Gastrocnemius medialis (tissue), 4 donors: ENCODE measurements around the gene RIOX2. TPM values are rescaled to one million over a fixed set of nuclear protein-coding genes. Genes with fewer than 3 reads are reported as not detected.
A peak's percentile ranks its signal among the peaks of the same experiment; 100 is the strongest.

ENCODE experiments used
- ATAC-seq, 2 donors: fragments of 150-250 bp; one replicate each; pipeline ENCODE4 v1.9.1; 2016
- DNase-seq, 2 donors: peaks; one replicate each; pipeline ENCODE4 v3.0.0-alpha.2; 2019
- H3K27ac ChIP-seq, 4 donors: fragments of 200-600 bp; sonication (generic); 1 replicate in 1 of 4; 2 replicates in 3 of 4; pipeline ENCODE4 v1.5.1; 2016 to 2018; ENCODE audit warnings: mild to moderate bottlenecking in 2 of 4, moderate library complexity in 1 of 4
- H3K27me3 ChIP-seq, 3 donors: fragments of 200-600 bp; sonication (generic) in 2 of 3; 1 replicate in 1 of 3; 2 replicates in 2 of 3; pipeline versions ENCODE4 v1.5.1 to v1.6.0; 2016 to 2019; ENCODE audit warnings: mild to moderate bottlenecking in 1 of 3, moderate library complexity in 1 of 3
- H3K36me3 ChIP-seq, 2 donors: fragments of 200-600 bp; sonication (generic) in 1 of 2; one replicate each; pipeline ENCODE4 v1.5.1; 2017 to 2018
- H3K4me1 ChIP-seq, 2 donors: fragments of 200-600 bp; sonication (generic) in 1 of 2; one replicate each; pipeline ENCODE4 v1.5.1; 2016 to 2017; ENCODE audit warnings: mild to moderate bottlenecking in 2 of 2
- H3K4me3 ChIP-seq, 4 donors: fragments of 200-600 bp; sonication (generic) in 3 of 4; 1 replicate in 1 of 4; 2 replicates in 3 of 4; pipeline ENCODE4 v1.5.1; 2016 to 2019; ENCODE audit warnings: mild to moderate bottlenecking in 2 of 4
- H3K9me3 ChIP-seq, 3 donors: fragments of 200-600 bp; sonication (generic) in 2 of 3; 1 replicate in 1 of 3; 2 replicates in 2 of 3; pipeline ENCODE4 v1.5.1; 2016 to 2019
- POLR2A ChIP-seq, 2 donors: fragments of 450-650 bp; IDR thresholded peaks; one replicate each; pipeline ENCODE4 v1.6.1; 2017; ENCODE audit warnings: antibody characterized with exemption in 2 of 2, mild to moderate bottlenecking in 2 of 2, moderate library complexity in 2 of 2
- in situ Hi-C, 4 donors: fragments of 200-750 bp; cut with MboI; loops; one replicate each; pipeline versions ENCODE4 v1.15.0 to v1.8.0; 2017; ENCODE audit warnings: low sequenced_read_pairs in 4 of 4
- intact Hi-C: fragments of 100-400 bp; cut with DNase I; formaldehyde crosslinking; loops from one replicate; pipeline ENCODE4 v1.15.1; 2023; ENCODE audit warnings: low total_unique reads
- total RNA-seq, 4 donors: library from RNA; depleted of rRNA; stranded (reverse); fragments of >200 nt; gene quantifications; one replicate each; pipeline versions ENCODE4 v1.1.0 to v1.2.3, GENCODE V29; 2016
- TF ChIP-seq, protein P1 (sequence below), 5 experiments: fragments of 450-650 bp in 3 of 5; fragments of 200-600 bp in 2 of 5; sonication (generic) in 2 of 5; IDR thresholded peaks in 4 of 5; conservative IDR thresholded peaks in 1 of 5; 1 replicate in 4 of 5; 2 replicates in 1 of 5; pipeline ENCODE4 v1.5.1; 2016 to 2019; ENCODE audit warnings: antibody characterized with exemption in 5 of 5, mild to moderate bottlenecking in 3 of 5, moderate library complexity in 3 of 5

RIOX2 gene
- total RNA-seq, 4 donors from 2014 or later = 27.4 to 57.3 (median 49.6) TPM

DNA sequence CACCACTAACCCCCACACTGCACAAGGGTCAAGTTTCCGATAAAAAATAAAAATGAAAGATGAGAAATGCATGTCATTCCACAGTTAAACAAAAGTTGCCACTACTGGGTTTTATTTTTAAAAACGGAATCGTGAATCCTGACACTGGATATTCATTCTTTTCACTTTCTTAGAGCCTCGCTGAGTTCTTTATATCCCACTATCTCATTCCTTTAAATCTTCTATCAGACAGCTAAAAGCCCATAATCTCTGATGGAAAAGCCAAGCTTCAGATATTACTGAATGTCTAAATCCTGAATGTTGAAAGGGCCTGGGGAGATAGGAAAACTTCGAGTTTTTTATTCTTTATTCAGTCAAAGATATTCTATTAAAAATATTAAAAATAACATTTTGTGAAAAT is 11.7 kb downstream of the RIOX2 start:
- H3K27me3 ChIP-seq = no peaks in the 10 kb centered on the region
- H3K36me3 ChIP-seq = peaks cover 0 to 20% of the 10 kb centered on the region in 2 donors
- ATAC-seq (no peak), DNase-seq (no peak)
- no peak overlapping the region for H3K4me3 ChIP-seq
- in situ Hi-C loops = no loop called here
- peaks cover 46 to 51% of the 10 kb centered on the region in 2 donors for H3K4me1 ChIP-seq
- no peaks in the 10 kb centered on the region for H3K9me3 ChIP-seq
- peak overlapping the region in 3 of 4 donors; percentile 14 to 35 (median 21) for H3K27ac ChIP-seq
- intact Hi-C loops = no loop called here
- TF ChIP-seq, protein P1, sequence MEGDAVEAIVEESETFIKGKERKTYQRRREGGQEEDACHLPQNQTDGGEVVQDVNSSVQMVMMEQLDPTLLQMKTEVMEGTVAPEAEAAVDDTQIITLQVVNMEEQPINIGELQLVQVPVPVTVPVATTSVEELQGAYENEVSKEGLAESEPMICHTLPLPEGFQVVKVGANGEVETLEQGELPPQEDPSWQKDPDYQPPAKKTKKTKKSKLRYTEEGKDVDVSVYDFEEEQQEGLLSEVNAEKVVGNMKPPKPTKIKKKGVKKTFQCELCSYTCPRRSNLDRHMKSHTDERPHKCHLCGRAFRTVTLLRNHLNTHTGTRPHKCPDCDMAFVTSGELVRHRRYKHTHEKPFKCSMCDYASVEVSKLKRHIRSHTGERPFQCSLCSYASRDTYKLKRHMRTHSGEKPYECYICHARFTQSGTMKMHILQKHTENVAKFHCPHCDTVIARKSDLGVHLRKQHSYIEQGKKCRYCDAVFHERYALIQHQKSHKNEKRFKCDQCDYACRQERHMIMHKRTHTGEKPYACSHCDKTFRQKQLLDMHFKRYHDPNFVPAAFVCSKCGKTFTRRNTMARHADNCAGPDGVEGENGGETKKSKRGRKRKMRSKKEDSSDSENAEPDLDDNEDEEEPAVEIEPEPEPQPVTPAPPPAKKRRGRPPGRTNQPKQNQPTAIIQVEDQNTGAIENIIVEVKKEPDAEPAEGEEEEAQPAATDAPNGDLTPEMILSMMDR (IDR thresholded peaks at IDR 0.05 in 4 of 5, conservative IDR thresholded peaks at IDR 0.05 in 1 of 5) = no peak
- no peak for TF ChIP-seq POLR2A (IDR thresholded peaks at IDR 0.05)

DNA sequence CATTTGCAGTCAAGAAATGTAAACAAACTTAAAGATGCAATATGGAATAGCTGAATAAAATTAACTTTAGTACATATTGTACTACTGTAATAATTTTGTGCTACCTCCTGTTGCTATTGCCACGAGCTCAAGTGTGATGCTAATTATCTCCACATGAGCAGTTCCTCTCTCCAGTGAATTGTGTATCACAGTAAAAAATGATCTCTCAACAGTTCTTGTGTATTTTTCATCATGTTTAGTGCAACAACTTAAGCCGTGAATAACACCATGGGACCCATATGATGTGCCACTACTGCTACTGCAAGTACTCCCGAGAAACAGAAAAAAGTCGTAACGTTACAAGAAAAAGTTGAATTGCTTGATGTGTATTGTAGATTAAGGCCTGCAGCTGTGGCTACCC is 12.4 kb downstream of the RIOX2 start:
- Histone ChIP-seq H3K4me3 (no peak overlapping the region), H3K27ac (peak overlapping the region in 2 of 4 donors; percentile 3 to 86), H3K36me3 (peaks cover 0 to 25% of the 10 kb centered on the region in 2 donors), H3K9me3 (no peaks in the 10 kb centered on the region), H3K27me3 (no peaks in the 10 kb centered on the region), H3K4me1 (peaks cover 46 to 51% of the 10 kb centered on the region in 2 donors)
- TF ChIP-seq POLR2A (IDR thresholded peaks at IDR 0.05) = no peak
- TF ChIP-seq, protein P1 (IDR thresholded peaks at IDR 0.05 in 4 of 5, conservative IDR thresholded peaks at IDR 0.05 in 1 of 5) = no peak
- no peak for ATAC-seq
- DNase-seq = no peak
- in situ Hi-C loops (loop anchor here in 1 of 4 donors (10.0 kb wide), 1 partner anchor 55 kb away; no protein-coding TSS in a partner anchor), intact Hi-C loops (loop anchor here (5.0 to 10.0 kb wide), 3 partner anchors 62 to 1855 kb away; partner anchors contain the start of genes CMSS1 and CRYBG3)

DNA sequence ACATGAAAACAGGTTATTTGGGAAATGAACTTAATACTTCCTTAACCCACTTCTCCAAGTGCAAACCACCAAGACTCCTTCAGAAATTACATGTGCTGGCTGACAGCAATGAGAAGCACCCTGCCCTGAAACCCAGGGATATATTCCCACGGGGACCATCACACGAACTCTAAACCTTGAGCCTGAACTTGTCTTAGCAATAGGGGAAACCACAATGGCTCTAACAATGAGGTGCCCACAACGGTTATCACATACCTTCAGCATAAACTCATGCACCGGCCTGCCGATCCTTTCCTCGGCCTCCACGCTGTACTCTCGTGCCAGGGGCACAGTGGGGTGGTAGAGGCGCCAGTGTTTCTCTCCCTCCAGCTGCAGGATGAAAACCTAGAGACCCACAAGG is 13.4 kb downstream of the RIOX2 start:
- Histone ChIP-seq H3K4me3 (no peak overlapping the region), H3K27ac (peak overlapping the region; percentile 82 to 86 (median 84)), H3K27me3 (no peaks in the 10 kb centered on the region), H3K9me3 (no peaks in the 10 kb centered on the region), H3K36me3 (peaks cover 0 to 36% of the 10 kb centered on the region in 2 donors), H3K4me1 (peaks cover 43 to 46% of the 10 kb centered on the region in 2 donors)
- ATAC-seq (no peak), DNase-seq (no peak)
- no peak for TF ChIP-seq POLR2A (IDR thresholded peaks at IDR 0.05)
- TF ChIP-seq, protein P1 (IDR thresholded peaks at IDR 0.05 in 4 of 5, conservative IDR thresholded peaks at IDR 0.05 in 1 of 5) = no peak
- in situ Hi-C loops (loop anchor here in 1 of 4 donors (10.0 kb wide), 1 partner anchor 56 kb away; no protein-coding TSS in a partner anchor), intact Hi-C loops (loop anchor here (5.0 to 10.0 kb wide), 3 partner anchors 64 to 1856 kb away; partner anchors contain the start of genes CMSS1 and CRYBG3)

DNA sequence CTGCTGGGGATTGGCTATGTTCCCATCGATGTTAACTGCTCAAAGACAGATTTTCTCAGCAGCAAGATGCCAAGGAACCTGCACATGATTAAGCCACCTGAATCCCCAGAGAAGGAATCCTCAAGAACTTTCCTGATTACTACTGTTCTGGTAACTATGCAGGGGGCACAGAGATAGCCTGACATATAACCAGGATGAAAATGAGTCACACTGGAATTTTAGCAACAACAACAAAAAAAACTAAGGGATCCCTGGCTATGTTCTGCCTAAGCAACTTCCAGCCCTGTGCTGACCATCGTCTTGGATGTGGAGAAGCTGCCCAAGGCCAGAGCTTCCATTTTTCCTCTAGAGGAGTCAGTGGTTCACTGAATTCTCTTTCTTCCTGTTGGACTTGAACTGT is 13.8 kb downstream of the RIOX2 start:
- in situ Hi-C loops = loop anchor here in 1 of 4 donors (10.0 kb wide), 1 partner anchor 56 kb away; no protein-coding TSS in a partner anchor
- Histone ChIP-seq H3K4me1 (peaks cover 39 to 42% of the 10 kb centered on the region in 2 donors), H3K36me3 (peaks cover 0 to 40% of the 10 kb centered on the region in 2 donors), H3K4me3 (no peak overlapping the region), H3K9me3 (no peaks in the 10 kb centered on the region), H3K27me3 (no peaks in the 10 kb centered on the region), H3K27ac (peak overlapping the region; percentile 82 to 86 (median 84))
- DNase-seq (no peak), ATAC-seq (no peak)
- no peak for TF ChIP-seq POLR2A (IDR thresholded peaks at IDR 0.05)
- TF ChIP-seq, protein P1 (IDR thresholded peaks at IDR 0.05 in 4 of 5, conservative IDR thresholded peaks at IDR 0.05 in 1 of 5) = no peak
- intact Hi-C loops = loop anchor here (5.0 to 10.0 kb wide), 3 partner anchors 64 to 1856 kb away; partner anchors contain the start of genes CMSS1 and CRYBG3
